GM12891 (cell line): ENCODE data around the gene DENND1A.

Source experiments
- POLR2A ChIP-seq: IDR thresholded peaks from 2 replicates; pipeline ENCODE4 v1.6.1; 2011; ENCODE audit warnings: low read depth, low read length, control low read depth
- POLR2AphosphoS5 ChIP-seq: IDR thresholded peaks from 2 replicates; pipeline ENCODE4 v1.6.1; 2011; ENCODE audit warnings: low read depth, low read length, control low read depth
- SPI1 ChIP-seq: IDR thresholded peaks from 2 replicates; pipeline ENCODE4 v1.6.1; 2011; ENCODE audit warnings: low read depth, low read length, control low read depth
- TAF1 ChIP-seq: IDR thresholded peaks from 2 replicates; pipeline ENCODE4 v1.6.1; 2011; ENCODE audit warnings: low read depth, low read length, control low read depth

- TF ChIP-seq POLR2A (no peak), POLR2AphosphoS5 (no peak), TAF1 (no peak), SPI1 (no peak)
These were observed 2.0 kb downstream of the DENND1A start for GRCh38 chr9:123927625-123928532.
